HepG2 (cell line): ENCODE measurements around the gene BBLN. TPM values are rescaled to one million over a fixed set of nuclear protein-coding genes. Genes with fewer than 3 reads are reported as not detected.

Source experiments
- ADNP ChIP-seq: sonication (generic); formaldehyde crosslinking; IDR thresholded peaks from 2 replicates; pipeline ENCODE4 v1.4.0; 2020; ENCODE audit warnings: missing genetic modification reagents
- CBFB ChIP-seq: sonication (generic); formaldehyde crosslinking; IDR thresholded peaks from 2 replicates; pipeline ENCODE4 v1.4.0; 2020; ENCODE audit warnings: missing genetic modification reagents
- CHCHD3 ChIP-seq: sonication (generic); formaldehyde crosslinking; IDR thresholded peaks from 2 replicates; pipeline ENCODE4 v1.8.0; 2022; ENCODE audit warnings: mild to moderate bottlenecking, missing genetic modification reagents, moderate library complexity
- EED ChIP-seq: sonication (generic); formaldehyde crosslinking; IDR thresholded peaks from 2 replicates; pipeline ENCODE4 v1.5.0; 2020; ENCODE audit warnings: mild to moderate bottlenecking, missing genetic modification reagents
- ELF3 ChIP-seq: IDR thresholded peaks from 2 replicates; pipeline ENCODE4 v1.6.1; 2016; ENCODE audit warnings: missing genetic modification reagents, missing compliant biosample characterization
- HHEX ChIP-seq: IDR thresholded peaks from 2 replicates; pipeline ENCODE4 v1.6.1; 2016; ENCODE audit warnings: control low read depth
- HNF4A ChIP-seq: sonication (generic); formaldehyde crosslinking; IDR thresholded peaks from 2 replicates; pipeline ENCODE4 v1.4.0; 2020; ENCODE audit warnings: missing genetic modification reagents
- KDM6A ChIP-seq: IDR thresholded peaks from 2 replicates; pipeline ENCODE4 v1.6.1; 2016; ENCODE audit warnings: low read depth
- MYC ChIP-seq: sonication (generic); formaldehyde crosslinking; IDR thresholded peaks from 2 replicates; pipeline ENCODE4 v1.9.0; 2021; ENCODE audit warnings: missing genetic modification reagents, borderline replicate concordance
- POLR2A ChIP-seq, 2 experiments: IDR thresholded peaks; 2 replicates each; pipeline ENCODE4 v1.6.1; 2011; ENCODE audit warnings: low read depth in 2 of 2, low read length in 2 of 2, mild to moderate bottlenecking in 1 of 2, moderate library complexity in 1 of 2; ENCODE audit not compliant: insufficient read depth in 1 of 2
- SETDB1 ChIP-seq: sonication (generic); formaldehyde crosslinking; IDR thresholded peaks from 2 replicates; pipeline ENCODE4 v1.5.1; 2020; ENCODE audit warnings: missing genetic modification reagents, mild to moderate bottlenecking, borderline replicate concordance
- SKI ChIP-seq: fragments of 450-650 bp; IDR thresholded peaks from one replicate; pipeline ENCODE4 v1.6.1; 2018; ENCODE audit warnings: mild to moderate bottlenecking; ENCODE audit not compliant: partially characterized antibody
- SP4 ChIP-seq: sonication (generic); formaldehyde crosslinking; IDR thresholded peaks from 2 replicates; pipeline ENCODE4 v1.8.1; 2023; ENCODE audit warnings: mild to moderate bottlenecking, missing genetic modification reagents
- SSRP1 ChIP-seq: IDR thresholded peaks from 2 replicates; pipeline ENCODE4 v1.6.1; 2016; ENCODE audit warnings: control low read depth
- TBL1XR1 ChIP-seq: fragments of 150-350 bp; IDR thresholded peaks from 2 replicates; pipeline ENCODE4 v1.6.1; 2014; ENCODE audit warnings: borderline replicate concordance, low read length; ENCODE audit not compliant: partially characterized antibody
- ZNF263 ChIP-seq: sonication (generic); formaldehyde crosslinking; IDR thresholded peaks from 2 replicates; pipeline ENCODE4 v1.4.0; 2020; ENCODE audit warnings: missing genetic modification reagents
- ZNF317 ChIP-seq: sonication (generic); formaldehyde crosslinking; IDR thresholded peaks from 2 replicates; pipeline ENCODE4 v1.5.0; 2020; ENCODE audit warnings: mild to moderate bottlenecking, missing genetic modification reagents
- polyA plus RNA-seq, 8 experiments: library from polyadenylated mRNA; depleted of rRNA in 3 of 8; stranded (reverse) in 7 of 8; unstranded in 1 of 8; fragments of >200 nt; fragmentation: Illumina TruSeq in 4 of 8; extraction: Trizol in 4 of 8; gene quantifications; 2 replicates each; pipeline versions ENCODE4 v1.2.1 to v1.2.3, GENCODE V29; 2011 to 2016; ENCODE audit warnings: low read depth in 4 of 8, missing spikeins in 1 of 8, mixed read lengths in 1 of 8; ENCODE audit not compliant: insufficient read depth in 1 of 8
- total RNA-seq, 5 experiments: library from RNA; depleted of rRNA; stranded (reverse); fragments of >200 nt; fragmentation: Illumina TruSeq; extraction: Trizol; gene quantifications; 2 replicates each; pipeline ENCODE4 v1.2.3, GENCODE V29; 2016; ENCODE audit warnings: low read depth in 1 of 5
- TF ChIP-seq, protein P1 (sequence below): sonication (generic); formaldehyde crosslinking; IDR thresholded peaks from 2 replicates; pipeline ENCODE4 v1.5.0; 2020; ENCODE audit warnings: mild to moderate bottlenecking, missing genetic modification reagents
- TF ChIP-seq, protein P2 (sequence below): sonication (generic); formaldehyde crosslinking; IDR thresholded peaks from 2 replicates; pipeline ENCODE4 v1.4.0; 2020; ENCODE audit warnings: low read depth, mild to moderate bottlenecking, missing genetic modification reagents
- TF ChIP-seq, protein P3 (sequence below): sonication (generic); formaldehyde crosslinking; IDR thresholded peaks from 2 replicates; pipeline ENCODE4 v1.8.0; 2022; ENCODE audit warnings: mild to moderate bottlenecking, missing genetic modification reagents
- TF ChIP-seq, protein P4 (sequence below): IDR thresholded peaks from 2 replicates; pipeline ENCODE4 v1.6.1; 2018; ENCODE audit warnings: missing genetic modification reagents, mild to moderate bottlenecking, missing compliant biosample characterization
- TF ChIP-seq, protein P5 (sequence below): sonication (generic); formaldehyde crosslinking; IDR thresholded peaks from 2 replicates; pipeline ENCODE4 v1.4.0; 2020; ENCODE audit warnings: mild to moderate bottlenecking, missing genetic modification reagents

BBLN gene
- total and polyA plus RNA-seq, 2 of the 13 experiments (the other 11 are each of a cell fraction or from before 2014, with no cell fraction given): 27.6 to 33.1 TPM

DNA sequence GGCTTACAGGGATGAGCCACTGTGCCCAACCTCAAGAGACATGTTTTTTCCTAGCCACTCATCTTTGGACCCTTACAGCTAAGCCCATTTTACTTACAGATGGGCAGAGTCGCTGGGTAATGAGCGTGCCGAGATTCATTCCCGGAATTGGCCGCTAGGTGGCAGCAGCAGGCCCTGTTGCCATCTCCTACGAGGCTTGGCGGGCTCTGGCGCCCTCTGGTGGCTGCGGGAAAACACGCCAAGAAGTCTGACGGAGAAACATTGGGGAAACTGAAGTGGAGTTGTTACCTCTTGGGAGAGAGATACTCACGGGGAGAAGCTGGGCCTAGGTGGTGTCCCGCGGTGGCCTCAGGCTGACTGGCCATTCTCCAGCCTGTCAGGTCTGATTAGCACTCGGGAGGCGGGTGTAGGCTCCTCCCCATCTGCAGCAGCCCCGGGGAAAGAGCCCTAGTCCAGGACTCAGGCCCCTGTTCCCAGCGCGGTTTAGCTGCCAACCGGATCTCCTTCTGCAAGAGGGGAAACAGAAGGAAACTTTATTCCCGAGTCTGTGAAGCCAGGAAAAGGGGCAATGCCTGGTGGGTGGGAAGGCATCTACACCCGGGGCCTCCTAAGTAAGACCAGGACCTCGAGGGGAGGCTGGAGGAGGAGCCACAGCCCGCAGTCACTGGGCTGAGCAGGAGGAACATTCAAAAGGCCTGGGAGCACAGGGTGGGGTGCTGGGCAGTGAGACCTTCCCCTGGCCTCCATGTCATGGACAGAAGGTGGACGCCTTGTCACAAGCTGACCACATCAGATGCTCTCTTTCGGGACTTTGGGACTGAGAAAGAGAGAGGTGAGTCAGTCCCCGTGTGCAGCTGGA lies 42.2 kb upstream of the BBLN start (continued):
- TF ChIP-seq, protein P1, sequence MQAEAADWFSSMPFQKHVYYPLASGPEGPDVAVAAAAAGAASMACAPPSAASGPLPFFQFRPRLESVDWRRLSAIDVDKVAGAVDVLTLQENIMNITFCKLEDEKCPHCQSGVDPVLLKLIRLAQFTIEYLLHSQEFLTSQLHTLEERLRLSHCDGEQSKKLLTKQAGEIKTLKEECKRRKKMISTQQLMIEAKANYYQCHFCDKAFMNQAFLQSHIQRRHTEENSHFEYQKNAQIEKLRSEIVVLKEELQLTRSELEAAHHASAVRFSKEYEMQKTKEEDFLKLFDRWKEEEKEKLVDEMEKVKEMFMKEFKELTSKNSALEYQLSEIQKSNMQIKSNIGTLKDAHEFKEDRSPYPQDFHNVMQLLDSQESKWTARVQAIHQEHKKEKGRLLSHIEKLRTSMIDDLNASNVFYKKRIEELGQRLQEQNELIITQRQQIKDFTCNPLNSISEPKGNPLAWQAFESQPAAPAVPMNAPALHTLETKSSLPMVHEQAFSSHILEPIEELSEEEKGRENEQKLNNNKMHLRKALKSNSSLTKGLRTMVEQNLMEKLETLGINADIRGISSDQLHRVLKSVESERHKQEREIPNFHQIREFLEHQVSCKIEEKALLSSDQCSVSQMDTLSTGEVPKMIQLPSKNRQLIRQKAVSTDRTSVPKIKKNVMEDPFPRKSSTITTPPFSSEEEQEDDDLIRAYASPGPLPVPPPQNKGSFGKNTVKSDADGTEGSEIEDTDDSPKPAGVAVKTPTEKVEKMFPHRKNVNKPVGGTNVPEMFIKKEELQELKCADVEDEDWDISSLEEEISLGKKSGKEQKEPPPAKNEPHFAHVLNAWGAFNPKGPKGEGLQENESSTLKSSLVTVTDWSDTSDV (CRISPR knock-in tag): 0 out of 2 replicates have a peak, but pooled peaks have one; percentile 34
- TF ChIP-seq EED (CRISPR knock-in tag) (no peak), HHEX (CRISPR knock-in tag) (no peak), SP4 (CRISPR knock-in tag) (peak; percentile 56; the same call in 1 of the 2 replicates), ELF3 (CRISPR knock-in tag) (peak; percentile 73), CBFB (CRISPR knock-in tag) (peak; percentile 45; the same call in 1 of the 2 replicates), ZNF263 (CRISPR knock-in tag) (peak; percentile 36; the same call in 1 of the 2 replicates), ZNF317 (0 out of 2 replicates have a peak, but pooled peaks have one; percentile 27), HNF4A (peak; percentile 85), SKI (peak; percentile 31), POLR2A (IDR thresholded peaks at IDR 0.05; ENCODE audit: insufficient read depth in 1 of 2, low read depth in 2 of 2, low read length in 2 of 2) (no peak), ADNP (CRISPR knock-in tag) (peak; percentile 77), KDM6A (CRISPR knock-in tag) (no peak), CHCHD3 (CRISPR knock-in tag) (no peak), SETDB1 (no peak), MYC (no peak), TBL1XR1 (peak; percentile 71), SSRP1 (CRISPR knock-in tag) (no peak)
- TF ChIP-seq, protein P2, sequence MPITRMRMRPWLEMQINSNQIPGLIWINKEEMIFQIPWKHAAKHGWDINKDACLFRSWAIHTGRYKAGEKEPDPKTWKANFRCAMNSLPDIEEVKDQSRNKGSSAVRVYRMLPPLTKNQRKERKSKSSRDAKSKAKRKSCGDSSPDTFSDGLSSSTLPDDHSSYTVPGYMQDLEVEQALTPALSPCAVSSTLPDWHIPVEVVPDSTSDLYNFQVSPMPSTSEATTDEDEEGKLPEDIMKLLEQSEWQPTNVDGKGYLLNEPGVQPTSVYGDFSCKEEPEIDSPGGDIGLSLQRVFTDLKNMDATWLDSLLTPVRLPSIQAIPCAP (CRISPR knock-in tag): no peak
- TF ChIP-seq, protein P3, sequence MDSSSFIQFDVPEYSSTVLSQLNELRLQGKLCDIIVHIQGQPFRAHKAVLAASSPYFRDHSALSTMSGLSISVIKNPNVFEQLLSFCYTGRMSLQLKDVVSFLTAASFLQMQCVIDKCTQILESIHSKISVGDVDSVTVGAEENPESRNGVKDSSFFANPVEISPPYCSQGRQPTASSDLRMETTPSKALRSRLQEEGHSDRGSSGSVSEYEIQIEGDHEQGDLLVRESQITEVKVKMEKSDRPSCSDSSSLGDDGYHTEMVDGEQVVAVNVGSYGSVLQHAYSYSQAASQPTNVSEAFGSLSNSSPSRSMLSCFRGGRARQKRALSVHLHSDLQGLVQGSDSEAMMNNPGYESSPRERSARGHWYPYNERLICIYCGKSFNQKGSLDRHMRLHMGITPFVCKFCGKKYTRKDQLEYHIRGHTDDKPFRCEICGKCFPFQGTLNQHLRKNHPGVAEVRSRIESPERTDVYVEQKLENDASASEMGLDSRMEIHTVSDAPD (CRISPR knock-in tag): no peak
- TF ChIP-seq, protein P4, sequence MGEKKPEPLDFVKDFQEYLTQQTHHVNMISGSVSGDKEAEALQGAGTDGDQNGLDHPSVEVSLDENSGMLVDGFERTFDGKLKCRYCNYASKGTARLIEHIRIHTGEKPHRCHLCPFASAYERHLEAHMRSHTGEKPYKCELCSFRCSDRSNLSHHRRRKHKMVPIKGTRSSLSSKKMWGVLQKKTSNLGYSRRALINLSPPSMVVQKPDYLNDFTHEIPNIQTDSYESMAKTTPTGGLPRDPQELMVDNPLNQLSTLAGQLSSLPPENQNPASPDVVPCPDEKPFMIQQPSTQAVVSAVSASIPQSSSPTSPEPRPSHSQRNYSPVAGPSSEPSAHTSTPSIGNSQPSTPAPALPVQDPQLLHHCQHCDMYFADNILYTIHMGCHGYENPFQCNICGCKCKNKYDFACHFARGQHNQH (CRISPR knock-in tag): peak; percentile 77
- TF ChIP-seq, protein P5, sequence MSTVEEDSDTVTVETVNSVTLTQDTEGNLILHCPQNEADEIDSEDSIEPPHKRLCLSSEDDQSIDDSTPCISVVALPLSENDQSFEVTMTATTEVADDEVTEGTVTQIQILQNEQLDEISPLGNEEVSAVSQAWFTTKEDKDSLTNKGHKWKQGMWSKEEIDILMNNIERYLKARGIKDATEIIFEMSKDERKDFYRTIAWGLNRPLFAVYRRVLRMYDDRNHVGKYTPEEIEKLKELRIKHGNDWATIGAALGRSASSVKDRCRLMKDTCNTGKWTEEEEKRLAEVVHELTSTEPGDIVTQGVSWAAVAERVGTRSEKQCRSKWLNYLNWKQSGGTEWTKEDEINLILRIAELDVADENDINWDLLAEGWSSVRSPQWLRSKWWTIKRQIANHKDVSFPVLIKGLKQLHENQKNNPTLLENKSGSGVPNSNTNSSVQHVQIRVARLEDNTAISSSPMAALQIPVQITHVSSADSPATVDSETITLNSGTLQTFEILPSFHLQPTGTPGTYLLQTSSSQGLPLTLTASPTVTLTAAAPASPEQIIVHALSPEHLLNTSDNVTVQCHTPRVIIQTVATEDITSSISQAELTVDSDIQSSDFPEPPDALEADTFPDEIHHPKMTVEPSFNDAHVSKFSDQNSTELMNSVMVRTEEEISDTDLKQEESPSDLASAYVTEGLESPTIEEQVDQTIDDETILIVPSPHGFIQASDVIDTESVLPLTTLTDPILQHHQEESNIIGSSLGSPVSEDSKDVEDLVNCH: no peak
